H9 (cell line): ENCODE results near the gene APOL2. TPM values are rescaled to one million over a fixed set of nuclear protein-coding genes. Genes with fewer than 3 reads are reported as not detected.

ENCODE experiments used
- DNase-seq: peaks from one replicate; pipeline ENCODE4 v3.0.0-alpha.2; 2017
- H2AFZ ChIP-seq: one replicate; pipeline ENCODE4 v1.6.1; 2013; ENCODE audit warnings: mild to moderate bottlenecking, low read length, control low read depth, moderate library complexity
- H2AK5ac ChIP-seq: 2 replicates; pipeline ENCODE4 v1.6.1; 2013; ENCODE audit warnings: low read length, control low read depth, mixed read lengths; ENCODE audit not compliant: insufficient read length
- H2BK120ac ChIP-seq: one replicate; pipeline ENCODE4 v1.6.1; 2013; ENCODE audit warnings: low read depth, mild to moderate bottlenecking, low read length, control low read depth, inconsistent platforms; ENCODE audit not compliant: poor library complexity, severe bottlenecking
- H2BK12ac ChIP-seq: 2 replicates; pipeline ENCODE4 v1.6.1; 2013; ENCODE audit warnings: low read length, control low read depth, mixed read lengths, low read depth; ENCODE audit not compliant: insufficient read length
- H2BK15ac ChIP-seq: 2 replicates; pipeline ENCODE4 v1.6.1; 2013; ENCODE audit warnings: low read depth, low read length, control low read depth
- H2BK20ac ChIP-seq: one replicate; pipeline ENCODE4 v1.6.1; 2013; ENCODE audit warnings: low read depth, mild to moderate bottlenecking, low read length, control low read depth, inconsistent platforms; ENCODE audit not compliant: poor library complexity, severe bottlenecking
- H2BK5ac ChIP-seq: 2 replicates; pipeline ENCODE4 v1.6.1; 2013; ENCODE audit warnings: low read length, control low read depth, mixed read lengths; ENCODE audit not compliant: insufficient read length
- H3K14ac ChIP-seq: 2 replicates; pipeline ENCODE4 v1.6.1; 2013; ENCODE audit warnings: low read length, control low read depth; ENCODE audit not compliant: insufficient read depth
- H3K18ac ChIP-seq: 2 replicates; pipeline ENCODE4 v1.6.1; 2013; ENCODE audit warnings: low read depth, mild to moderate bottlenecking, mixed read lengths, low read length, control low read depth; ENCODE audit not compliant: insufficient read length
- H3K23ac ChIP-seq: 2 replicates; pipeline ENCODE4 v1.6.1; 2013; ENCODE audit warnings: low read length, control low read depth, mixed read lengths, low read depth; ENCODE audit not compliant: insufficient read length
- H3K23me2 ChIP-seq: 2 replicates; pipeline ENCODE4 v1.6.1; 2013; ENCODE audit warnings: low read depth, mild to moderate bottlenecking, mixed read lengths, low read length, control low read depth; ENCODE audit not compliant: insufficient read length, poor library complexity, severe bottlenecking
- H3K27ac ChIP-seq: 2 replicates; pipeline ENCODE4 v1.5.1; 2013; ENCODE audit warnings: low read length, control low read depth, mixed read lengths, low read depth; ENCODE audit not compliant: insufficient read length
- H3K27me3 ChIP-seq: 2 replicates; pipeline ENCODE4 v1.6.1; 2013; ENCODE audit warnings: low read length, control low read depth, inconsistent platforms; ENCODE audit not compliant: insufficient read depth
- H3K4ac ChIP-seq: 2 replicates; pipeline ENCODE4 v1.6.1; 2013; ENCODE audit warnings: low read depth, mild to moderate bottlenecking, control low read depth, inconsistent platforms, low read length, moderate library complexity
- H3K4me1 ChIP-seq: 2 replicates; pipeline ENCODE4 v1.6.1; 2013; ENCODE audit warnings: low read length, control low read depth, inconsistent platforms; ENCODE audit not compliant: insufficient read depth
- H3K4me2 ChIP-seq: 2 replicates; pipeline ENCODE4 v1.6.1; 2013; ENCODE audit warnings: low read length, control low read depth, mixed read lengths; ENCODE audit not compliant: insufficient read length, insufficient read depth
- H3K56ac ChIP-seq: 2 replicates; pipeline ENCODE4 v1.6.1; 2013; ENCODE audit warnings: low read depth, mild to moderate bottlenecking, mixed read lengths, low read length, control low read depth; ENCODE audit not compliant: insufficient read length
- H3K79me1 ChIP-seq: 2 replicates; pipeline ENCODE4 v1.6.1; 2013; ENCODE audit warnings: low read depth, mild to moderate bottlenecking, moderate library complexity, low read length, control low read depth, inconsistent platforms; ENCODE audit not compliant: insufficient read depth, poor library complexity, severe bottlenecking
- H3K79me2 ChIP-seq: 2 replicates; pipeline ENCODE4 v1.6.1; 2013; ENCODE audit warnings: low read length, control low read depth, inconsistent platforms; ENCODE audit not compliant: insufficient read depth
- H3K9ac ChIP-seq: 2 replicates; pipeline ENCODE4 v1.6.1; 2013; ENCODE audit warnings: low read length, control low read depth, mixed read lengths; ENCODE audit not compliant: insufficient read length; ENCODE audit errors: extremely low read depth
- H3K9me3 ChIP-seq: one replicate; pipeline ENCODE4 v1.6.1; 2013; ENCODE audit warnings: low read depth, low read length, inconsistent platforms; ENCODE audit not compliant: control insufficient read depth
- H3T11ph ChIP-seq: one replicate; pipeline ENCODE4 v1.6.1; 2013; ENCODE audit warnings: mild to moderate bottlenecking, low read length, control low read depth, inconsistent platforms
- H4K20me1 ChIP-seq: one replicate; pipeline ENCODE4 v1.6.1; 2013; ENCODE audit not compliant: control insufficient read depth, insufficient read length, insufficient read depth
- H4K5ac ChIP-seq: 2 replicates; pipeline ENCODE4 v1.6.1; 2013; ENCODE audit warnings: low read depth, mild to moderate bottlenecking, mixed read lengths, low read length, control low read depth; ENCODE audit not compliant: insufficient read length
- H4K8ac ChIP-seq: replicated peaks from 2 replicates; pipeline ENCODE4 v1.6.1; 2013; ENCODE audit warnings: low read length, control low read depth, mixed read lengths, low read depth; ENCODE audit not compliant: insufficient read length
- H4K91ac ChIP-seq: 2 replicates; pipeline ENCODE4 v1.6.1; 2013; ENCODE audit warnings: low read depth, mild to moderate bottlenecking, moderate library complexity, mixed read lengths, low read length, control low read depth; ENCODE audit not compliant: insufficient read length
- H3K27ac Mint-ChIP-seq, 3 experiments: 2 replicates in 2 of 3; 3 replicates in 1 of 3; pipeline ENCODE4 v1.8.0; 2020 to 2021; ENCODE audit warnings: mixed read lengths in 3 of 3, mild to moderate bottlenecking in 1 of 3, moderate library complexity in 1 of 3
- H3K27me3 Mint-ChIP-seq: 2 replicates; pipeline ENCODE4 v1.8.0; 2021; ENCODE audit warnings: low read depth, mild to moderate bottlenecking, moderate library complexity, mixed read lengths
- H3K36me3 Mint-ChIP-seq, 3 experiments: 2 replicates in 2 of 3; 3 replicates in 1 of 3; pipeline ENCODE4 v1.8.0; 2020 to 2021; ENCODE audit warnings: low read depth in 3 of 3, mixed read lengths in 3 of 3; ENCODE audit not compliant: insufficient read depth in 1 of 3
- H3K4me1 Mint-ChIP-seq, 2 experiments: 2 replicates each; pipeline ENCODE4 v1.8.0; 2020; ENCODE audit warnings: mixed read lengths in 2 of 2
- H3K4me3 Mint-ChIP-seq, 2 experiments: 2 replicates in 1 of 2; 3 replicates in 1 of 2; pipeline ENCODE4 v1.8.0; 2020 to 2021; ENCODE audit warnings: mild to moderate bottlenecking in 2 of 2, mixed read lengths in 2 of 2, moderate library complexity in 1 of 2
- H3K9me3 Mint-ChIP-seq, 2 experiments: 2 replicates in 1 of 2; 3 replicates in 1 of 2; pipeline ENCODE4 v1.8.0; 2020; ENCODE audit warnings: mild to moderate bottlenecking in 2 of 2, mixed read lengths in 2 of 2, moderate library complexity in 1 of 2
- WGBS: extraction: QIAGEN DNeasy Blood & Tissue Kit; methylation state at CpG from one replicate; pipeline ENCODE4 v1.1.7; 2013; ENCODE audit warnings: missing lambda C conversion rate, low lambda C conversion rate, mixed read lengths; ENCODE audit not compliant: insufficient read length; ENCODE audit errors: extremely low coverage; 5-methylcytosine and 5-hydroxymethylcytosine counted together
- total RNA-seq: library from RNA; stranded (reverse); gene quantifications from 2 replicates; pipeline ENCODE4 v1.2.1, GENCODE V29; 2021
- TF ChIP-seq, protein P1 (sequence below): fragments of 200-600 bp; sonication (generic); conservative IDR thresholded peaks from 3 replicates; pipeline ENCODE4 v1.8.0; 2021; ENCODE audit warnings: antibody characterized with exemption, mild to moderate bottlenecking

Gene APOL2
- total RNA-seq, 1 experiment from 2014 or later, result 15.6 TPM

DNA sequence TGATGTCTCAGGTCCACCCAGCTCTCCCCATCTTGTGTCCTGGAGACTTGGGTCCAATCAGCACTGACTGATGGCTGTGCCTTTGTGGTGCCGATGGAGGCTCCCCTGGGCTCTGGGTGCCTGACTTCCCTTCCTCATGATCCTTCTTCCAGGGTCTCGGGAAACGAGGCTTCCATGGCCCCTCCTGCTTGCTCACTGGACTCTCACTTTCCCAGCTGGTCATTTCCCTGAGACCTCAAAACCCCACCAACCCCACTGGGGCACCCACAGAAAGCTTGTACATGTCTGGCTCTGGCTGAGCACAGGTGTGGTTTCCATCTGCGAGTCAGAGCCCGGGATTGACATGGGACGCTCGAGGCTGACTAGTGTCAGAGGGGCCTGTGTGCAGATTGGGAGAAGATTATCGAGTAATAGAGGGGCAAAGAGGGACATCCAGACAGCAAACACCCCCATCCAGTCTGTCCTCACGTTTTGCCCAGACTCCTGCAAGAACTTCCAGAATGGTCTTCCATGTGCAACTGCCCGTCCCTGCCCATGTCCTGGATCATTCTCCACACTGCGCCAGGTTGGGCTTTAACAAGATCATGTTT is 28.7 kb upstream of the APOL2 start:
- no peaks in the 10 kb centered on the region for H3K23me2 ChIP-seq
- H3K4me2 ChIP-seq, result no peak overlapping the region
- no peak overlapping the region for H3K56ac ChIP-seq
- H2BK120ac ChIP-seq, result no peak overlapping the region
- no peak overlapping the region for H3K14ac ChIP-seq
- H3K23ac ChIP-seq, result no peak overlapping the region
- H3K4me1 ChIP-seq, result no peaks in the 10 kb centered on the region
- H3K79me1 ChIP-seq, result no peaks in the 10 kb centered on the region
- no peak overlapping the region for H3K9ac ChIP-seq
- H3K9me3 ChIP-seq, result no peaks in the 10 kb centered on the region
- no CpG with 5 or more reads among the region's 11 CpGs for WGBS
- no peak overlapping the region for H2BK12ac ChIP-seq
- H4K20me1 ChIP-seq, result no peaks in the 10 kb centered on the region
- no peak overlapping the region for H2BK5ac ChIP-seq
- H3K79me2 ChIP-seq, result no peaks in the 10 kb centered on the region
- peaks cover 38% of the 10 kb centered on the region for H3K27me3 Mint-ChIP-seq
- TF ChIP-seq, protein P1, sequence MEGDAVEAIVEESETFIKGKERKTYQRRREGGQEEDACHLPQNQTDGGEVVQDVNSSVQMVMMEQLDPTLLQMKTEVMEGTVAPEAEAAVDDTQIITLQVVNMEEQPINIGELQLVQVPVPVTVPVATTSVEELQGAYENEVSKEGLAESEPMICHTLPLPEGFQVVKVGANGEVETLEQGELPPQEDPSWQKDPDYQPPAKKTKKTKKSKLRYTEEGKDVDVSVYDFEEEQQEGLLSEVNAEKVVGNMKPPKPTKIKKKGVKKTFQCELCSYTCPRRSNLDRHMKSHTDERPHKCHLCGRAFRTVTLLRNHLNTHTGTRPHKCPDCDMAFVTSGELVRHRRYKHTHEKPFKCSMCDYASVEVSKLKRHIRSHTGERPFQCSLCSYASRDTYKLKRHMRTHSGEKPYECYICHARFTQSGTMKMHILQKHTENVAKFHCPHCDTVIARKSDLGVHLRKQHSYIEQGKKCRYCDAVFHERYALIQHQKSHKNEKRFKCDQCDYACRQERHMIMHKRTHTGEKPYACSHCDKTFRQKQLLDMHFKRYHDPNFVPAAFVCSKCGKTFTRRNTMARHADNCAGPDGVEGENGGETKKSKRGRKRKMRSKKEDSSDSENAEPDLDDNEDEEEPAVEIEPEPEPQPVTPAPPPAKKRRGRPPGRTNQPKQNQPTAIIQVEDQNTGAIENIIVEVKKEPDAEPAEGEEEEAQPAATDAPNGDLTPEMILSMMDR, result no peak
- H3K18ac ChIP-seq, result no peak overlapping the region
- no peak overlapping the region for H2BK15ac ChIP-seq
- H3K4me1 Mint-ChIP-seq, result peaks cover 5 to 7% of the 10 kb centered on the region in 2 experiments
- H3K27me3 ChIP-seq, result no peaks in the 10 kb centered on the region
- H3T11ph ChIP-seq, result no peak overlapping the region
- no peak overlapping the region for H2AFZ ChIP-seq
- H4K91ac ChIP-seq, result no peak overlapping the region
- no peak overlapping the region for H3K27ac ChIP-seq
- no peak for DNase-seq
- no peak overlapping the region for H3K4me3 Mint-ChIP-seq
- H4K8ac ChIP-seq, result no peak overlapping the region
- H3K4ac ChIP-seq, result no peak overlapping the region
- H3K36me3 Mint-ChIP-seq, result peaks cover 0 to 4% (median 0%) of the 10 kb centered on the region in 3 experiments; a peak in 2 of 7 replicates
- no peak overlapping the region for H4K5ac ChIP-seq
- H2BK20ac ChIP-seq, result no peak overlapping the region
- H2AK5ac ChIP-seq, result no peak overlapping the region
- no peaks in the 10 kb centered on the region; a peak in 1 of 5 replicates for H3K9me3 Mint-ChIP-seq
- no peak overlapping the region for H3K27ac Mint-ChIP-seq
